Skin epidermis (tissue), 12 donors: ENCODE data around the gene BRME1.

Source experiments
- H3K27ac ChIP-seq, 21 experiments: fragments of 200-600 bp; sonication (generic) in 11 of 21; one replicate each; pipeline ENCODE4 v1.5.0; 2020; ENCODE audit warnings: mild to moderate bottlenecking in 3 of 21, inconsistent platforms in 2 of 21, moderate library complexity in 2 of 21
- H3K4me3 ChIP-seq, 7 experiments: fragments of 200-600 bp; sonication (generic) in 2 of 7; one replicate each; pipeline ENCODE4 v1.5.0; 2020; ENCODE audit warnings: inconsistent platforms in 2 of 7, mild to moderate bottlenecking in 2 of 7, moderate library complexity in 1 of 7

Gene BRME1

GRCh38 chr19:13850910-13851733, 54.8 kb downstream of the BRME1 start:
- H3K27ac ChIP-seq = peak overlapping the region; percentile 83 to 100 (median 99)
- H3K4me3 ChIP-seq = peak overlapping the region in 6 of 7 experiments; percentile 15 to 36 (median 22)

GRCh38 chr19:13849991-13850909, 55.7 kb downstream of the BRME1 start:
- peak overlapping the region; percentile 83 to 100 (median 99) for H3K27ac ChIP-seq
- H3K4me3 ChIP-seq = peak overlapping the region in 6 of 7 experiments; percentile 15 to 36 (median 22)

GRCh38 chr19:13848798-13849676, 56.9 kb downstream of the BRME1 start:
- Histone ChIP-seq H3K27ac (peak overlapping the region in 18 of 21 experiments; percentile 6 to 100 (median 100)), H3K4me3 (no peak overlapping the region)

- Histone ChIP-seq H3K27ac (peak overlapping the region in 20 of 21 experiments; percentile 97 to 100 (median 100)), H3K4me3 (peak overlapping the region in 1 of 7 experiments; percentile 45)
Observed at GRCh38 chr19:13848340-13848677, 57.6 kb downstream of the BRME1 start.

- Histone ChIP-seq H3K4me3 (peak overlapping the region; percentile 31 to 56 (median 45)), H3K27ac (peak overlapping the region; percentile 97 to 100 (median 100))
Observed at GRCh38 chr19:13847407-13848339, 58.2 kb downstream of the BRME1 start.

GRCh38 chr19:13846557-13847406, 59.1 kb downstream of the BRME1 start:
- H3K4me3 ChIP-seq = peak overlapping the region; percentile 31 to 56 (median 45)
- H3K27ac ChIP-seq = peak overlapping the region; percentile 97 to 100 (median 100)

- Histone ChIP-seq H3K4me3 (peak overlapping the region in 2 of 7 experiments; percentile 78 to 94), H3K27ac (peak overlapping the region; percentile 89 to 100 (median 99))
Observed at GRCh38 chr19:13844130-13844631, 61.7 kb downstream of the BRME1 start.

GRCh38 chr19:13843104-13843921, 62.6 kb downstream of the BRME1 start:
- Histone ChIP-seq H3K4me3 (peak overlapping the region; percentile 71 to 100 (median 94)), H3K27ac (peak overlapping the region; percentile 89 to 100 (median 99))

GRCh38 chr19:13842291-13843103, 63.4 kb downstream of the BRME1 start:
- H3K27ac ChIP-seq = peak overlapping the region; percentile 89 to 100 (median 99)

GRCh38 chr19:13841962-13842290, 64.0 kb downstream of the BRME1 start:
- Histone ChIP-seq H3K27ac (peak overlapping the region; percentile 89 to 100 (median 99)), H3K4me3 (peak overlapping the region; percentile 71 to 100 (median 94))

More at GRCh38 chr19:13842291-13843103, 63.4 kb downstream of the BRME1 start:
- H3K4me3 ChIP-seq = peak overlapping the region; percentile 71 to 100 (median 94)

GRCh38 chr19:13841086-13841961, 64.6 kb downstream of the BRME1 start:
- peak overlapping the region; percentile 71 to 100 (median 94) for H3K4me3 ChIP-seq
- peak overlapping the region; percentile 89 to 100 (median 99) for H3K27ac ChIP-seq

- H3K4me3 ChIP-seq = peak overlapping the region; percentile 71 to 100 (median 94)
- peak overlapping the region; percentile 89 to 100 (median 99) for H3K27ac ChIP-seq
Observed at GRCh38 chr19:13840305-13841085, 65.4 kb downstream of the BRME1 start.

GRCh38 chr19:13839938-13840304, 66.0 kb downstream of the BRME1 start:
- H3K4me3 ChIP-seq = peak overlapping the region; percentile 71 to 100 (median 94)

More at GRCh38 chr19:13839938-13840304, 66.0 kb downstream of the BRME1 start:
- H3K27ac ChIP-seq = peak overlapping the region; percentile 89 to 100 (median 99)
